NCI-H69 (cell line): ENCODE data around the gene TMBIM1.

Source experiments
- DNase-seq: peaks from one replicate; lab custom pipeline; 2025; lab: John Stamatoyannopoulos, UW

TMBIM1 gene

DNA sequence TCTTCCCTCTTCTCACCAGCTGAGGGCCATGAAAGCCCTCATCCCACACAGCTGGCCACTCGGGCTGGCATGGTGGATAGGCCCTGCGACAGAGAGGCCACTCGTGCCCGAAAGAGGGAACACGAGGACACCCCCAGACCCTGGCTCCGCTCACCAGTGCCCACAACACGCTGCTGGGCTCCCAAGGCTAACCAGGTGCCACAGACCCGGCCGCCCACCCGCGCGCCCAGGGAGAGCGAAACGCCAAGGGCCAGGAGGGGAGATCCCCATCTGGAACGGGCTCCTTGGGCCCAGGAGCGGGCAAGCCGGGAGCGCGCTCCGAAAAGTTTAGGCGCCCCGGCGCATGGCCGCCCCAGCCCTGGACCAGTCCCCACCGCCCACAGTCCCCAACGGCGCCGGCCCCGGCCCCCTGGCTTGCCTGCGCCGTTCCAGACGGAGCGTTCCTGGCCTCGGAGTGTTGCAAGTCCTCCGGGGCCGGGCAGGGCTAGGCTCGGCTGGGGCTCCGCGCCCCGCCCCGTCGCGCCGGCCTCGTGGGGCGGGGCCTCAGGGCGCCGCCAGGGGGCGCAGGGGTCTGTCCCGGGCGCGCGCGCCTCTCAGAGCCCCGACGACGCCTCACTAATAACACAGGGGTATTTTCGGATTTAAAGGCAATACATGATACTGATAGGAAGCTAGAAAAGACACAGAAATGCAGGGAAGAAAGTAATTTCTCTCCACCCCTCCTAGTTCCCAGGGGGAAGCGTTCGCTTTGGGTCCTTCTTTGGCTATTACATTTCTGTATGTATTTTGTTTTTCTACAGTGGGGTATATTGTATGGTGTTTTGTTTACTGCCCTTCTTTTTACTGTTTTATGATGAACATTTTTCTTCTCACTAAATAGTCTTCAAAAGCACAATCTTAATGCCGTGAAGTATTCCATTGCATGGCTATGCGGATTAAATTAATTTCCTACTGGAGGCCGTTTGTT is at the start of gene TMBIM1:
Gene TMBIM1 (minus strand): TSS at position 456 of the 967 bp plus-strand sequence. CDS start 10,362 bp downstream, outside the sequence.
- peak; percentile 64 for DNase-seq

DNA sequence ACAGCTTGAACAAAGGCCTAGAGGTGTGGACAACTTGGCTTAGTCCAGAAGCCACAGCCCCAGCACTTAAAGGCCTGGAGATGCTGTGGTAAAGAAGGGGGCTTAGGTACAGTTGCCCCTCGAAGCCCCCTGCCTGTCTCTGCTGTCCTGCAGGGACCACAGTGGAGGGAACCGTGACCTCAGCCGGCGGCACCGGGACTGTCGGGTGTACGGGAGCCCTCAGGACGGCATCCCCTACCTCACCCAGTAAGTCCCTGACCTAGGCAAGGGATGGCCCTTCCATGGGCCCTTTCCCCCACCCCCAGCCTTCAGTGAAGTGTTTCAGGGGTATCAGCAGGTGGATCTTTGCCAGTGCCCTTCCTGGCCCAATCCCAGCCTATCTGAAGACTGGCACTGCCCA is 49.1 kb upstream of the TMBIM1 start:
- DNase-seq, result no peak

- no peak for DNase-seq
These were observed 48.4 kb upstream of the TMBIM1 start for GRCh38 chr2:218340656-218341055.

DNA sequence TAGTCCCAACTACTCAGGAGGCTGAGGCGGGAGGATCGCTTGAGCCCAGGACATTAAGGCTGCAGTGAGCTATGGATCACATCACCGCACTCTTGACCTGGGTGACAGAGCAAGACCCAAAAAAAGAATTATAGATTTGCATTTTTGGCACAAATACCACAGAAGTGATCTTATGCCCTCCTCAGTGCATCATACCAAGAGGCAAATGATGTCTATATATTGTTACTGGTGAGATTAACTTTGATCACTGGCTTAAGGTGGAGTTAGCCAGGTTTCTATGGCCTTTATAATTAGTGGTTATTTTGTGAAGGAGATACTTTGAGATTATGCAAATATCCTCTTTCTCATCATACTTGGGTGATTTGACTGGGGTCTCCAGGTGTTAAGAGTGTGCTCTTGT is 42.2 kb upstream of the TMBIM1 start:
- no peak for DNase-seq

GRCh38 chr2:218332920-218333645 is 40.8 kb upstream of the TMBIM1 start:
- DNase-seq, result no peak

GRCh38 chr2:218332288-218332687 is 40.0 kb upstream of the TMBIM1 start:
- no peak for DNase-seq

DNA sequence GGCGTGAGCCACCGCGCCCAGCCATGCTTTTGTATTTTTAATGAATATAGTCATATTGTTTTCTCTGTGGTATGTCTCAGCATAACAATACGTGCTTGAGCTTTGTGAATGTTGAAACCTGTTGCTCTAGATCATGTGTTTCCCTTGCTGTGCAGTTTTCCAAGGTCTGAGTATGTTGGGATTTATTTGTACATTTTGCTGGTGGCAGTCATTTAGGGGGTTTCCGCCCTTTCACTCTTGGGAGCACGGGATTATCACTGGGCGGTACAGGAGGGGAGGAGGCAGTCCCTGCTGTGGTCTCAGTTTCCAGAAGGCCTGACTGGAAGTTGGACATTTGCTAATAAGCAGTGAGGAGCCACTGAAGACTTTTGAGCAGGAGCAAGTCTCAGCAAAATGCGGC is 39.4 kb upstream of the TMBIM1 start:
- DNase-seq, result no peak

DNA sequence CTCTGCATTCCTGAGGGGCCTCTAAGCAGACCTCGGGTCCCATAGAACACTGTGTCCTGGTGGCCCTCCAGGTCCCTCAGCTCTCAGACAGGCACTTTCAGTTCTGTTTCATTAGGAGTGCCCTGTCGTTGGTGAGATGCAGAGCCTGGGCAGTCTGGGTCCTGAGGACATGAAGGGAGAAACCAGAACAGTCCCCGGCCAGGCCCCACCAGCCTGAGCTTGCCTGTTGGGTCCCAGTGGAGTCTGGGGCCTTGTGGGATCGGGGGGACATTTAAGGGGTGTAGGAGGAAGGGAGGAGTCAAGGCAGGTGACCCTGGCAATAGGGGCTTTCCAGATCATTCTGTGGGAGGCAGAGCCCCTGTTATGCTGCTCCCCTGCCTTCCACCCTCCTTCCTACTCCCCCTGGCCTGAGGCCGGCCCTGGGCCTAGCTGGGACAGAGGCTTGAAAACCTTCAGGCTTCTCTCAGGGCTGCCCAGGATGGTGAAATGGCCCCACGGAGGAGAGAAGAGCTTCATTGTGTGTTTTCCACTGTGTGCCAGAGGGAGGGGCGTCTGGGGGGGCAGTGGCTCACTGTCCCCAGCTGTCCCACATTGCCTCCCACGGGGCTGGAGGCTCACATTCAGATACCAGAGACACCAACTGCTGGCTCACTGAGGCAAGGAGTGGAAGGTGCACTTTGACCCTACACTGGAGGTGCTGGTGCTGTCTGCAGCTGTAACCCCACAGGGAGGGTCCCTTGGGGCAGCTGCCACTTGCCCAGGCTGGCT is 37.7 kb upstream of the TMBIM1 start:
- DNase-seq, result no peak

GRCh38 chr2:218329027-218329825 is 36.9 kb upstream of the TMBIM1 start:
- DNase-seq, result no peak

- no peak for DNase-seq
These were observed 36.0 kb upstream of the TMBIM1 start for GRCh38 chr2:218328294-218328693.

- no peak for DNase-seq
These were observed 35.3 kb upstream of the TMBIM1 start for GRCh38 chr2:218327451-218328210.

GRCh38 chr2:218326315-218326714 is 34.0 kb upstream of the TMBIM1 start:
- DNase-seq, result no peak

DNA sequence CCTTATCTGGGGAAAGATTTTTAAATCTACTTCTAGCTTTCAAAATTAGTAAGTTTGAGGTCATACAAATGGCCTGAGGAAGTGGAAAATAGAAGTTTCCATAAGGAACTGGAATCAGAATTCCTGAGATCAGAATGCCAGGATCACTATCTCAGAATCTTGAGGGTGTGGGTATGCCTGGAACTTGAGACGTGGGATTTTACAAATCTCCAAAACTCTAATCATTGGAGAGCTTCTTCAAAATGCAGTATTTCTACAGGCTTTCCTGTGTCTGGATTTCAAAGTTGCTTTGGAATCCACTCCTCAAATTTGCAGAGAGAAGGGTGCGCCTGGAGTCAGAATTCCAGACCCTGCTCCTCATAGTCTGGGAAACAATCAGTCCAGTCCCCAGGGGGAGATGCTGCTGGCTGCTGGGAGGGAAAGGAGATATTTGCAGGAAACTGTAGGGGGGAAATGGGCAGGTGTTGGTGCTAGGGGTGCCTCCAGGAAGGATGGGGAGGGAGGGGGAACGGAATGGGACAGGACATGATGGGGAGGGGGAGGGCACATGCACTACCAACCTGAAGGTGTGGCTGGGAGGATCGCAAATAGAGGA is 33.4 kb upstream of the TMBIM1 start:
- peak; percentile 65 for DNase-seq

DNA sequence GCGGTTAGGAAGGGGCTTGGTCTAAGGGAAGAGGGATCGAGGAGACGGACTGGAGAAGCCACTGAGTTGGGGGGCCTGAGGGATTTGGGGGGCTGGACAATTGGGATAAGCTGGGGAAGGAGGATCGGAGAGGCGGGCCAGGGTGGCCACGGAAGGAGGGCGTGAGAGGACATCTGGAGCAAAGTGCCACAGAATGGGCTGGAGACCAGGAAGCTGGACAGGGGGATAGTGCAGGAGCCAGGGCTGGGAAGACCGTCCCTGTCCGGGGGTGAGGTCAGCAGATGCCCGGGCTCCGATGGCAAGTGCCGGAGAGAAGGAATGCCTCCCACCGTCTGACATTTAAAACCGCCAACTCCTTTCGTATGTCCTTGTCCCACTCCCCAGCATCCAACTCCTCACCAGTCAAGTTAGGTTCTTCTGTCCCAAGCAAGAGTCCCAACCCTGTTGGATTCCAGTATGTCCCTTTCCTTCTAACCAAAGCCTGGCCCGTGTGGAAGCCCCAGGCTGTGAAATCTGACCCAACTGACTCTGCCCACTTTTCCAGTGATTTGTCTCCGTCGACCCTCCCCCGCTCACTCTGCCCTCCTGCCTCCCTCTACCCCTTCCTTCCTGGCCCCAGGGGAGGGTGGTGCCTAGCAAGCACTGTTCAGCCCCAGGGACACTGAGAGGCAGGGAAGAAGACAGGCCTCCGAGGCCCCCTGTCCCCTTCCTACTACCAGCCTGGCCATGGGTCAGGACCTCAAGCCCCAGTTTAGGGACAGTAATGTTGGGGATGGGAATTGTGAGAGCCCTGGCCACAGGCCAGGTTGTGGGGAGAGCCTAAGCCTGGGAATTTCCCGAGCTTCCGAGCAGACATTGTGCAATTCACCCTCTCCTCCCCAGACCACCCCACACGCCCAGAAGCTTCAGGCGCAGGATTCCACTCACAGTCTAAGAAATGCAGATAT is 31.5 kb upstream of the TMBIM1 start:
- peak; percentile 60 for DNase-seq

DNA sequence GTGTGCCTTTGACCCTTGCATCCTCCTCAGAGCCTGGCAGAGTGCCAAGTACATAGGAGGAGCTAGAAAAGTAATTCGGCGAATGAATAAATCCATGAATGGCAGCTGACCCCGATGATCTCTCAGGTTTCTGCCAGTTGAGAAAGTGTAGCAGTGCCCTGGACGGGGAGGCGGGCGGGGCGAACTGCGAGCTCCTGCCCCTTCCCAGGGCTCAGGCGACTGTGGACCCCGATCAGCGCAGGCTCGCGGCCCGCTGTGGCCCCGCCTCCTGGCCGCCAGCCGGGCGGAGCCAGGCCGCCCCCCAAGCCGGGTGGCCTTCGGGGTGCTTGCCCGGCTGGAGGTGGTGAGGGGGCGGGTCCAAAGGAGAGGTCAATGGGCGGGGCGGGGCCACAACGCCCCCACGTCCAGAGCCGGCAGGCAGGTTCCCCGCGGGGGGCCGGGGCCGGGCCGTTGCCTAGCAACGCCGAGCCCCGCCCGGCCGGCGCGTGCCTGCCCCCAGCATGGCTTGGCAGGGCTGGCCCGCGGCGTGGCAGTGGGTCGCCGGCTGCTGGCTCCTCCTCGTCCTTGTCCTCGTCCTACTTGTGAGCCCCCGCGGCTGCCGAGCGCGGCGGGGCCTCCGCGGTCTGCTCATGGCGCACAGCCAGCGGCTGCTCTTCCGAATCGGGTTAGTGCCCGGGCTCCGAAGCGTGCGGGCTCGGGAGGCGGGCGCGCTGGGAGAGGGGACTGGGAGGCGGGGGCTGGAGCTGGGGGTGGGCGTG is 30.6 kb upstream of the TMBIM1 start:
- peak; percentile 85 for DNase-seq

DNA sequence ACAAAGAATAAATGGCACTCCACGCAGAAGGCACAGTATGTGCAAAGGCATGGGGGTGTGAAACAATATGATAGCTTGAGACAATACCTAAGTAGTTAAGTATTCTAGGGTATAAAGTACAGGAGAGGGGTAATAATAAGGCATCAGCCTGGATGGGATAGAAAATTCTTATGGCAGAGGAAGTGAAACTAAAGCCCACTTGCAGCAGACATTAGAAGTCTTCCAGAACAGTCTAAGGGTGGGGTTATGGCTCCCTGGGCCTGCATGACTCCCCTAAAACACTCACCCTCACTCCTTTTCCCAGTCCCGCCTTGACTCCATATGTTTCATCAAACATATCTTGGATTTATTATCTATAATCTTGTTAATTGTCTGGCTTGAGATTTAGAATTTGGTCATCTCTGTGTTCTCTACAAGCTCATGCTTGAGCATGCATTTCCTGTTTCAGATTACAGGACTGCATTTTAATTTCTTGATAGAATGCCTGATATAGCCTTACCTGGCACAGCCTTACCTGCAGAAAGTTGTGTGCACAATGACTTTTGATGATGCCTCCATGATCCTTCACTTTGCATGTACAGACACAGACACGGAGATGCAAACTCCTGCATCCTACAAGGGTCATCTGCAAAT is 28.5 kb upstream of the TMBIM1 start:
- DNase-seq, result no peak

DNA sequence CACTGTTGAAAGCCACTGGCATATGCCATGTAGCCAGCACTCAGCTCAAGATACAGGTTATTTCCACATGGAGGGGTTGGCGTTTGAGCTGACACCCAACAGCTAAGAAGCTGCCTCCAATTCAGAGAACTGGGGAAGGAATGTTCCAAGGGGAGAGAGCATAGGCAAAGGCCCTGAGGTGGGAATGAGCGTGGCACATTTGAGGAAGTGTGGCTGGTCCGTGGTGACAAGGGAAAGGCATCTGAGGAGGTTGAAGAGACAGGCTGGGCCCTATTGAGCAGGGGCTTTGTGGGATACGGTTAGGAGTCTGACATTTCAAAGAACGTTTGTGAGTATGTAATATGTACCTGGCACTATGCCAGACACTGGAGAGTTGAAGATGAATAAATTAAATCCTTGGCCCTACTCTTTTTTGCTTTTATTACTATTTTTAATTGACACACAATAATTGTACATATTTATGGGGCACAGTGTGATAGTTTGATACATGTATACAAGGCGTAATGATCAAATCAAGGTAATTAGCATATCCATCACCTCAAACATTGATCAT is 27.6 kb upstream of the TMBIM1 start:
- DNase-seq, result peak; percentile 24

GRCh38 chr2:218318241-218318640 is 25.9 kb upstream of the TMBIM1 start:
- no peak for DNase-seq
